Measurements from ENCODE around the gene DMC1.

GRCh38 chr22:38481162-38481870 is 88.7 kb downstream of the DMC1 start:
- TF ChIP-seq CTCF (IDR thresholded peaks at IDR 0.05) (no peak), EZH2 (IDR thresholded peaks at IDR 0.05) (no peak), EZH2phosphoT487 (IDR thresholded peaks at IDR 0.05) (no peak)

All from neural progenitor cell (in vitro differentiated cells).